ENCODE data around the gene DOK5. TPM values are rescaled to one million over a fixed set of nuclear protein-coding genes. Genes with fewer than 3 reads are reported as not detected.

The DOK5 gene
- total RNA-seq, 4 donors from 2014 or later: 4.7 to 10.9 (median 7.3) TPM

DNA sequence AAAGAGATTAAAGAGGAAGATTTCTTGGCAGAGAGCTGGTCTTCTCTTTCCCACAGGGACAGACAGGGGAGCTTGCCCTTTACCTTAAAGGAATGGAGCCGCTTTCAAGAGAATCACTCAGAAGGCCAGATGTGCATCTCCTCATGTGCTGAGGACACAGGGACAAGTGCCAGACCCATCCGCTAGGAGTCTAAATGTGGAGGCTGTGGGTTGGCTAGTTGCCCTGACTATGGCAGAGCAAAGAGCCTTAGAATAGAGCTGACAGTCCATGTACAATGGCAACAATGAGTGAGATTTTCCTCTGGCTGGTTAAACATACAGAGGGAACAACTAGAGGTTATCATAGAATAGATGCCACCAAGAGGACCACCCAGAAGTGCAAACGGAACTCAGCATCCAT is 7.3 kb upstream of the DOK5 start:
- 82 to 84% methylated on average over 3 of the region's 3 CpGs for WGBS, 2 donors
- no peaks in the 10 kb centered on the region for H3K36me3 ChIP-seq
- no peak overlapping the region for H3K4me3 ChIP-seq (replicated peaks in 1 of 3)
- no peaks in the 10 kb centered on the region for H3K4me1 ChIP-seq
- no peak for TF ChIP-seq CTCF (IDR thresholded peaks at IDR 0.05)
- H3K27me3 ChIP-seq: no peaks in the 10 kb centered on the region
- intact Hi-C loops (cut with DNase I): no loop called here
- no peak for DNase-seq
- no peaks in the 10 kb centered on the region for H3K9me3 ChIP-seq
- H3K27ac ChIP-seq: no peak overlapping the region

- intact Hi-C loops (cut with DNase I): no loop called here
- no peak for DNase-seq
- TF ChIP-seq CTCF (IDR thresholded peaks at IDR 0.05) (no peak), POLR2A (IDR thresholded peaks at IDR 0.05) (no peak)
- Histone ChIP-seq H3K36me3 (no peaks in the 10 kb centered on the region), H3K9me3 (no peaks in the 10 kb centered on the region), H3K27ac (no peak overlapping the region), H3K4me3 (replicated peaks in 1 of 3) (no peak overlapping the region), H3K4me1 (no peaks in the 10 kb centered on the region), H3K27me3 (no peaks in the 10 kb centered on the region)
- WGBS, 2 donors: 49 to 57% methylated on average over 2 of the region's 2 CpGs
These were observed 6.1 kb upstream of the DOK5 start for GRCh38 chr20:54469293-54469692.

GRCh38 chr20:54469952-54470351 is 5.4 kb upstream of the DOK5 start:
- no peaks in the 10 kb centered on the region for H3K36me3 ChIP-seq
- no peak for TF ChIP-seq POLR2A (IDR thresholded peaks at IDR 0.05)
- no peak for TF ChIP-seq CTCF (IDR thresholded peaks at IDR 0.05)
- H3K4me3 ChIP-seq (replicated peaks in 1 of 3): no peak overlapping the region
- no peaks in the 10 kb centered on the region for H3K9me3 ChIP-seq
- no peaks in the 10 kb centered on the region for H3K27me3 ChIP-seq
- 44 to 52% methylated on average over 1 of the region's 1 CpG for WGBS, 2 donors
- no peak overlapping the region for H3K27ac ChIP-seq
- DNase-seq: no peak
- intact Hi-C loops (cut with DNase I): no loop called here
- H3K4me1 ChIP-seq: no peaks in the 10 kb centered on the region

GRCh38 chr20:54470697-54471096 is 4.7 kb upstream of the DOK5 start:
- Histone ChIP-seq H3K4me1 (no peaks in the 10 kb centered on the region), H3K4me3 (replicated peaks in 1 of 3) (no peak overlapping the region), H3K9me3 (no peaks in the 10 kb centered on the region), H3K27ac (no peak overlapping the region), H3K27me3 (no peaks in the 10 kb centered on the region), H3K36me3 (no peaks in the 10 kb centered on the region)
- WGBS, 2 donors: 96 to 98% methylated on average over 15 of the region's 15 CpGs
- DNase-seq: no peak
- no peak for TF ChIP-seq CTCF (IDR thresholded peaks at IDR 0.05)
- TF ChIP-seq POLR2A (IDR thresholded peaks at IDR 0.05): no peak
- intact Hi-C loops (cut with DNase I): no loop called here

DNA sequence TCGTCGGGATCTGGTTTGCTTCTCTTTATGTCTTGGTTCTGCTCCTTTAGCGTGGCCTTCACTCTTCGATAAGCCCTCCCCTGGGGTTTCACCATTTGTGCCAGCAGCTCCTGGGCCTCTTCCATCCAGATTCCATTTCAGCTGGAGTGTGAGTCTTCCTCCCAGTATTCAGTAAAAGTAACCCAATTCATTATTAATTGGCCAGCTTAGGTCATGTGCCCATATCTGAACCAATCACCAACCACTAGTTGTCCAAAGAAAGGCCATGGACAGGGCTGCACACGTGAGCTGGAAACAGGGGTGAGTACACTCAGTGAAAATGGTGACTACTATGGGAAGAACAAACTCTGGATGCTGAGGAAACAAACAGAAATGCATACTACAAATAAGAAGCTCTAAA is 2.8 kb upstream of the DOK5 start:
- intact Hi-C loops (cut with DNase I): no loop called here
- DNase-seq: no peak
- H3K9me3 ChIP-seq: no peaks in the 10 kb centered on the region
- no peak overlapping the region for H3K27ac ChIP-seq
- no peak for TF ChIP-seq POLR2A (IDR thresholded peaks at IDR 0.05)
- TF ChIP-seq CTCF (IDR thresholded peaks at IDR 0.05): no peak
- H3K4me1 ChIP-seq: peaks cover 0 to 11% of the 10 kb centered on the region in 2 donors
- WGBS, 2 donors: 92 to 94% methylated on average over 5 of the region's 5 CpGs
- no peaks in the 10 kb centered on the region for H3K36me3 ChIP-seq
- H3K4me3 ChIP-seq (replicated peaks in 1 of 3): no peak overlapping the region
- no peaks in the 10 kb centered on the region for H3K27me3 ChIP-seq
